ENCODE results near the gene PVRIG.
"Not testable (repeated sequence)": the region's sequence is repeated elsewhere in the genome, so short reads cannot be mapped to it uniquely, and the experiment has no call there.

Gene PVRIG

GRCh38 chr7:100224891-100225290 lies 5.1 kb downstream of the PVRIG start:
- not testable (repeated sequence) for H2BK5ac ChIP-seq (ENCODE audit: low read length); H2AK5ac ChIP-seq (ENCODE audit: low read depth, low read length); H2BK15ac ChIP-seq (ENCODE audit: low read length); H2BK12ac ChIP-seq (ENCODE audit: low read length); DNase-seq (ENCODE audit: low spot score); H3K14ac ChIP-seq (ENCODE audit: low read length); H2BK120ac ChIP-seq (ENCODE audit: low read depth, low read length); H3K4me2 ChIP-seq (ENCODE audit: insufficient read depth, low read length, poor library complexity, severe bottlenecking); H3K9ac ChIP-seq (ENCODE audit: low read depth, low read length, poor library complexity); H3K27ac ChIP-seq (replicated peaks; ENCODE audit: low read length); H3K4me1 ChIP-seq (ENCODE audit: control insufficient read depth in 2 of 2, insufficient read depth in 1 of 2, low read depth in 1 of 2, low read length in 2 of 2); H3K27me3 ChIP-seq (ENCODE audit: control insufficient read depth in 3 of 3, insufficient read depth in 3 of 3, low read depth in 1 of 3, low read length in 3 of 3); H4K8ac ChIP-seq (ENCODE audit: low read depth, low read length); H2AFZ ChIP-seq (ENCODE audit: low read length); H3K9me3 ChIP-seq (replicated peaks in 1 of 2; ENCODE audit: control insufficient read depth in 2 of 2, insufficient read depth in 1 of 2, low read depth in 1 of 2, low read length in 2 of 2); H3K4ac ChIP-seq (ENCODE audit: low read length); H3K4me3 ChIP-seq (ENCODE audit: low read length in 2 of 2); H3K23ac ChIP-seq (ENCODE audit: low read depth, low read length, poor library complexity); H3K79me1 ChIP-seq (ENCODE audit: low read depth, low read length); H4K91ac ChIP-seq (ENCODE audit: low read depth, low read length, poor library complexity); H3K18ac ChIP-seq (ENCODE audit: low read length)
- peaks cover 24 to 29% of the 10 kb centered on the region in 2 donors for H3K36me3 ChIP-seq (replicated peaks in 1 of 2; ENCODE audit: control insufficient read depth in 2 of 2, insufficient read depth in 2 of 2, low read length in 2 of 2)
- WGBS, 2 donors (ENCODE audit: extremely low coverage in 2 of 2, insufficient read length in 2 of 2, insufficient replicate concordance in 1 of 2), result no CpG with 5 or more reads among the region's 6 CpGs

- not testable (repeated sequence) for H2BK5ac ChIP-seq (ENCODE audit: low read length); H3K4ac ChIP-seq (ENCODE audit: low read length); H3K14ac ChIP-seq (ENCODE audit: low read length); H3K27ac ChIP-seq (replicated peaks; ENCODE audit: low read length); H4K91ac ChIP-seq (ENCODE audit: low read depth, low read length, poor library complexity); DNase-seq (ENCODE audit: low spot score); H2BK12ac ChIP-seq (ENCODE audit: low read length); H3K4me2 ChIP-seq (ENCODE audit: insufficient read depth, low read length, poor library complexity, severe bottlenecking); H3K36me3 ChIP-seq (replicated peaks in 1 of 2; ENCODE audit: control insufficient read depth in 2 of 2, insufficient read depth in 2 of 2, low read length in 2 of 2); H3K79me1 ChIP-seq (ENCODE audit: low read depth, low read length); H3K9ac ChIP-seq (ENCODE audit: low read depth, low read length, poor library complexity); H2AK5ac ChIP-seq (ENCODE audit: low read depth, low read length); H2AFZ ChIP-seq (ENCODE audit: low read length); H3K23ac ChIP-seq (ENCODE audit: low read depth, low read length, poor library complexity); H3K9me3 ChIP-seq (replicated peaks in 1 of 2; ENCODE audit: control insufficient read depth in 2 of 2, insufficient read depth in 1 of 2, low read depth in 1 of 2, low read length in 2 of 2); H4K8ac ChIP-seq (ENCODE audit: low read depth, low read length); H3K18ac ChIP-seq (ENCODE audit: low read length); H3K4me1 ChIP-seq (ENCODE audit: control insufficient read depth in 2 of 2, insufficient read depth in 1 of 2, low read depth in 1 of 2, low read length in 2 of 2); H3K27me3 ChIP-seq (ENCODE audit: control insufficient read depth in 3 of 3, insufficient read depth in 3 of 3, low read depth in 1 of 3, low read length in 3 of 3); H3K4me3 ChIP-seq (ENCODE audit: low read length in 2 of 2); H2BK15ac ChIP-seq (ENCODE audit: low read length); H2BK120ac ChIP-seq (ENCODE audit: low read depth, low read length)
- WGBS, 2 donors (ENCODE audit: extremely low coverage in 2 of 2, insufficient read length in 2 of 2, insufficient replicate concordance in 1 of 2), result no CpG with 5 or more reads among the region's 8 CpGs
These were observed 15.0 kb downstream of the PVRIG start for GRCh38 chr7:100234660-100235317.

- H3K9me3 ChIP-seq (replicated peaks in 1 of 2; ENCODE audit: control insufficient read depth in 2 of 2, insufficient read depth in 1 of 2, low read depth in 1 of 2, low read length in 2 of 2); H3K79me1 ChIP-seq (ENCODE audit: low read depth, low read length); H3K18ac ChIP-seq (ENCODE audit: low read length); H4K8ac ChIP-seq (ENCODE audit: low read depth, low read length); H3K4me1 ChIP-seq (ENCODE audit: control insufficient read depth in 2 of 2, insufficient read depth in 1 of 2, low read depth in 1 of 2, low read length in 2 of 2); H3K14ac ChIP-seq (ENCODE audit: low read length); H4K91ac ChIP-seq (ENCODE audit: low read depth, low read length, poor library complexity); H3K4me3 ChIP-seq (ENCODE audit: low read length in 2 of 2); H2BK5ac ChIP-seq (ENCODE audit: low read length); DNase-seq (ENCODE audit: low spot score); H3K4me2 ChIP-seq (ENCODE audit: insufficient read depth, low read length, poor library complexity, severe bottlenecking); H3K36me3 ChIP-seq (replicated peaks in 1 of 2; ENCODE audit: control insufficient read depth in 2 of 2, insufficient read depth in 2 of 2, low read length in 2 of 2); H2BK120ac ChIP-seq (ENCODE audit: low read depth, low read length); H2BK15ac ChIP-seq (ENCODE audit: low read length); H3K9ac ChIP-seq (ENCODE audit: low read depth, low read length, poor library complexity); H3K27me3 ChIP-seq (ENCODE audit: control insufficient read depth in 3 of 3, insufficient read depth in 3 of 3, low read depth in 1 of 3, low read length in 3 of 3); H2AK5ac ChIP-seq (ENCODE audit: low read depth, low read length); H2BK12ac ChIP-seq (ENCODE audit: low read length); H3K27ac ChIP-seq (replicated peaks; ENCODE audit: low read length); H3K4ac ChIP-seq (ENCODE audit: low read length); H3K23ac ChIP-seq (ENCODE audit: low read depth, low read length, poor library complexity); H2AFZ ChIP-seq (ENCODE audit: low read length): not testable (repeated sequence)
- no CpG with 5 or more reads among the region's 7 CpGs for WGBS, 2 donors (ENCODE audit: extremely low coverage in 2 of 2, insufficient read length in 2 of 2, insufficient replicate concordance in 1 of 2)
These were observed 20.2 kb downstream of the PVRIG start for GRCh38 chr7:100239975-100240374.

DNA sequence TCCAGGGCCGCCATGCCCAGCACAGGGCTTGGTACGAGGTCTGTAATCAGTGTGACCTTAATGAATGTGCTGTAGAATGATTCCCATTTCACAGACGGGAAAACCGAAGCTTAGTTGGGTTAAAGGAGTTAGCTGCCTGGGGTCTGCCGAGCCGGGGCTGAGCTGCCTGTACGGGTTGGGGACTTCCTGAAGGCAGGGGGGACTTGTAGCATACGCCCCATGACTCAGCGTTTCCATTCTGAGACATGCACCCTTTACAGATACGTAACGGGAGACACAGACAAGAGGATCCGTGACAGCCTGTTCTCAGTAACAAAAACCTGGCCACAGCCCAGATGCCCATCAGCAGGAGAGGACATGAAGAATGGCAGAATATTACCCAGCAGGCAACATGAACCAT lies 23.6 kb downstream of the PVRIG start:
- H2BK5ac ChIP-seq (ENCODE audit: low read length); H3K27ac ChIP-seq (replicated peaks; ENCODE audit: low read length); H3K36me3 ChIP-seq (replicated peaks in 1 of 2; ENCODE audit: control insufficient read depth in 2 of 2, insufficient read depth in 2 of 2, low read length in 2 of 2); H2BK120ac ChIP-seq (ENCODE audit: low read depth, low read length); H3K9ac ChIP-seq (ENCODE audit: low read depth, low read length, poor library complexity); H3K4me2 ChIP-seq (ENCODE audit: insufficient read depth, low read length, poor library complexity, severe bottlenecking); H2AK5ac ChIP-seq (ENCODE audit: low read depth, low read length); H3K4me1 ChIP-seq (ENCODE audit: control insufficient read depth in 2 of 2, insufficient read depth in 1 of 2, low read depth in 1 of 2, low read length in 2 of 2); H3K27me3 ChIP-seq (ENCODE audit: control insufficient read depth in 3 of 3, insufficient read depth in 3 of 3, low read depth in 1 of 3, low read length in 3 of 3); H3K18ac ChIP-seq (ENCODE audit: low read length); H2AFZ ChIP-seq (ENCODE audit: low read length); H2BK12ac ChIP-seq (ENCODE audit: low read length); H4K91ac ChIP-seq (ENCODE audit: low read depth, low read length, poor library complexity); H3K9me3 ChIP-seq (replicated peaks in 1 of 2; ENCODE audit: control insufficient read depth in 2 of 2, insufficient read depth in 1 of 2, low read depth in 1 of 2, low read length in 2 of 2); H2BK15ac ChIP-seq (ENCODE audit: low read length); H3K14ac ChIP-seq (ENCODE audit: low read length); H3K4ac ChIP-seq (ENCODE audit: low read length); H4K8ac ChIP-seq (ENCODE audit: low read depth, low read length); DNase-seq (ENCODE audit: low spot score): not testable (repeated sequence)
- H3K4me3 ChIP-seq (ENCODE audit: low read length in 2 of 2), result peak overlapping the region in 1 of 2 donors; percentile 47
- no CpG with 5 or more reads among the region's 12 CpGs for WGBS, 2 donors (ENCODE audit: extremely low coverage in 2 of 2, insufficient read length in 2 of 2, insufficient replicate concordance in 1 of 2)
- H3K23ac ChIP-seq (ENCODE audit: low read depth, low read length, poor library complexity), result peak overlapping the region; percentile 55
- peaks cover 11% of the 10 kb centered on the region for H3K79me1 ChIP-seq (ENCODE audit: low read depth, low read length)
